ENCODE measurements around the gene FHIT. TPM values are rescaled to one million over a fixed set of nuclear protein-coding genes. Genes with fewer than 3 reads are reported as not detected.

Gene FHIT
- total and polyA plus RNA-seq, 9 donors, result 5.1 to 11.8 (median 9.5) TPM

DNA sequence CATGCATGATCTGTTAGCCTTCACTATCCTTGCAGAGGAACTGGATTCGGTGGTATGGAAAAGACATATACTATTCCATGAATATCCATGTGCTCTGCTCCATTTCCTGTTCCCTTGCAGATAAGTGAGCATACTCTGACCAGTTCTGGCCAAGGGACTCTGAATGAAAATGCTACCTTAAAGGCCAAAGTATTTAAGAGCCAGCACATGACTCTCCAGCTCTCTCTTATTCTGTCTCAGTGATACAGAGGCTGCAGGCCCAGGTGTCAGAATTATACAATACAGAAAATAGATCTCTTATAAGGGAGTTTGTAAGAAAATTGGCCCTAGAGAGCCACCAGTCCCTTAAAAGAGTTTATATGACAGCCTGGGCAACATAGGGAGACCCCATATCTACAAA, 1421.7 kb downstream of the FHIT start:
- no peak overlapping the region for H3K4me3 ChIP-seq
- 67 to 81% (median 78%) methylated on average over 1 of the region's 1 CpG for whole genome bisulfite sequencing, 3 donors
- H3K27me3 ChIP-seq, result no peaks in the 10 kb centered on the region
- H3K36me3 ChIP-seq, result no peaks in the 10 kb centered on the region
- intact Hi-C loops (cut with DNase I), result no loop called here
- TF ChIP-seq EP300 (IDR thresholded peaks at IDR 0.05), result no peak
- no peak for TF ChIP-seq CTCF (IDR thresholded peaks at IDR 0.05)
- TF ChIP-seq POLR2A (IDR thresholded peaks at IDR 0.05), result no peak
- H3K4me1 ChIP-seq (ENCODE audit: insufficient read depth), result no peaks in the 10 kb centered on the region
- no peaks in the 10 kb centered on the region for H3K9me3 ChIP-seq
- no peak for DNase-seq
- H3K27ac ChIP-seq, result no peak overlapping the region

DNA sequence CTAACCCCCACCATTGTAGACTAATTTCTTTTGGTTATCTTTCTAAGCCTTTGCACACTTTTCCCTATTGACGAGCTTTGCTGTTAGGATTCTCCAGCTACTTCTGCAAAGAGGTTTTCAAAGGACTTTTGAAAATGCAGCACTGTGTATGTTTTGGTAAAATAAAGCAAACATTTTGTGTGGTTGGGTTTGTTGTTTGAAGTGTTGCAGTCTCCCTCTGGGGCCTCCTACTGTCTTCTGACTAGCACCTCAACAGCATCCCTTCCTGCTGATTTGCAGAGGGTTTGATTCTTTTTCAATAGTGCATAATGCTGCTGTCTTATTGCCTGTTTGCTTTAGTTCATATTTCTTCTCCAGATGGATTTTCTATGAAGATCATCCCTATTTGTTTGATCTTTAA, 1426.4 kb downstream of the FHIT start:
- 0% methylated on average over 1 of the region's 1 CpG for WGBS, 3 donors
- Histone ChIP-seq H3K9me3 (no peaks in the 10 kb centered on the region), H3K27me3 (no peaks in the 10 kb centered on the region), H3K4me3 (no peak overlapping the region), H3K4me1 (ENCODE audit: insufficient read depth) (no peaks in the 10 kb centered on the region), H3K36me3 (no peaks in the 10 kb centered on the region), H3K27ac (no peak overlapping the region)
- DNase-seq, result no peak
- intact Hi-C loops (cut with DNase I), result no loop called here
- no peak for TF ChIP-seq EP300 (IDR thresholded peaks at IDR 0.05)

DNA sequence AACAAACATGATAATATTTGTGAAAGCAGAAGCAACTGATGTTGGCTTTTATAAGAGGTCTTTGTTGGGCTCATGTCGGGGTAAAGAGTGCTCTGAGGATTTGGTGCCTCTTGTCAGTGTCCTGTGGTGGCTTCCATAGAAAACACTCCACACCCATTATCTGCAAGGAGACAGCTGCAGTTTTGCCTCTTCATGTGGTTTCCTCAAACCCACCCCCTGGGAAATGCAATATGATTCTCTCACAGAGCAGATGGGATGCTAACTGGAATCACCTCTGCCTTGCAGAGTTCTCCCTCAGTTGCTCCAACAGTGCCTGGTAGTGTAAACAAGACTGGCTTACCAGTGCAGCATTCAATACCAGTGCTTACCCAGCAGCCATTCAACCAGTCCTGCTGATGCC, 1430.0 kb downstream of the FHIT start:
- Histone ChIP-seq H3K4me3 (no peak overlapping the region), H3K9me3 (no peaks in the 10 kb centered on the region), H3K27ac (no peak overlapping the region), H3K4me1 (ENCODE audit: insufficient read depth) (peaks cover 8% of the 10 kb centered on the region), H3K27me3 (no peaks in the 10 kb centered on the region), H3K36me3 (no peaks in the 10 kb centered on the region)
- TF ChIP-seq EP300 (IDR thresholded peaks at IDR 0.05) (no peak), POLR2A (IDR thresholded peaks at IDR 0.05) (no peak), CTCF (IDR thresholded peaks at IDR 0.05) (no peak)
- intact Hi-C loops (cut with DNase I), result no loop called here
- 81 to 94% (median 90%) methylated on average over 1 of the region's 1 CpG for WGBS, 3 donors
- DNase-seq, result no peak

DNA sequence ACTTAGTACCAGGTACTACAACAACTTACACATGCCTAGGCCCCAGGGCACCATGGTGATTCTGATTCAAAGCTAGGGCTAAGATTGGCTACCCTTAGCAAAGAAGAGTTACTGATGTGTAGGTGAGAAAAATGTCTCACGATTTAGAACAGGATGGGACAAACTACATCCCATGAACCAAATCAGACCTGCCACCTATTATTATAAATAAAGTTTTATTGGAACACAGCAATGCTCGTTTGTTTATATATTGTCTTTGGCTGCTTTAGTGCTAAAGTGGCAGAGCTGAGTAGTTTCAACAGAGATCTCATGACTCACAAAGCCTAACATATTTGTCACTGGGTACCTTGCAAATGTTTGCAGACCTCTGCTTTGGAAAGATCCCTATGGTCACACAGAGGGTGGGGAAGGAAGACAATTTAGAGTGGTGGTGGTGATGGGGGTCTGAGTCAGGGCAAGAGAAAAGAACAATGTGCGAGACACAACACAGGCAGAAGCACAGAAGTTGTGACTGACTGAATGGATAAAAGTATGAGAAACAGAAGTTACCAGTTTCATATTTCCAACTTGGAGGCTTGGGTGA, 1430.8 kb downstream of the FHIT start:
- no peak for DNase-seq
- WGBS, 3 donors, result 87 to 95% (median 92%) methylated on average over 3 of the region's 3 CpGs
- Histone ChIP-seq H3K36me3 (no peaks in the 10 kb centered on the region), H3K27ac (no peak overlapping the region), H3K4me1 (ENCODE audit: insufficient read depth) (peaks cover 8% of the 10 kb centered on the region), H3K27me3 (no peaks in the 10 kb centered on the region), H3K9me3 (no peaks in the 10 kb centered on the region), H3K4me3 (no peak overlapping the region)
- TF ChIP-seq CTCF (IDR thresholded peaks at IDR 0.05), result no peak
- TF ChIP-seq POLR2A (IDR thresholded peaks at IDR 0.05), result no peak
- intact Hi-C loops (cut with DNase I), result no loop called here

- no peak for DNase-seq
- 45 to 47% (median 47%) methylated on average over 4 of the region's 4 CpGs for WGBS, 3 donors
- no peaks in the 10 kb centered on the region for H3K36me3 ChIP-seq
- intact Hi-C loops (cut with DNase I), result no loop called here
- no peaks in the 10 kb centered on the region for H3K27me3 ChIP-seq
- no peak for TF ChIP-seq EP300 (IDR thresholded peaks at IDR 0.05)
- TF ChIP-seq CTCF (IDR thresholded peaks at IDR 0.05), result no peak
- TF ChIP-seq POLR2A (IDR thresholded peaks at IDR 0.05), result no peak
- peaks cover 8% of the 10 kb centered on the region for H3K4me1 ChIP-seq (ENCODE audit: insufficient read depth)
- no peaks in the 10 kb centered on the region for H3K9me3 ChIP-seq
- H3K4me3 ChIP-seq, result no peak overlapping the region
- no peak overlapping the region for H3K27ac ChIP-seq
Observed at GRCh38 chr3:59818919-59819300, 1432.3 kb downstream of the FHIT start.

Measured in ovary (tissue), 9 donors.